HEK293 (cell line): Measurements from ENCODE around the gene GRAMD4.

ENCODE experiments used
- CTCF ChIA-PET: fragments of 350-600 bp; formaldehyde crosslinking; extraction: SDS; loops from one replicate; lab custom pipeline; 2021; ENCODE audit warnings: antibody characterized with exemption; lab: Yijun Ruan, JAX
- POLR2A ChIA-PET: fragments of 300-600 bp; formaldehyde crosslinking; extraction: SDS; loops from one replicate; lab custom pipeline; 2020; ENCODE audit warnings: antibody characterized with exemption, inconsistent platforms; lab: Yijun Ruan, JAX
- H3K27ac ChIP-seq: fragments of 200-500 bp; sonication (Bioruptor generic); 2 replicates; pipeline ENCODE4 v1.5.1; 2014; ENCODE audit warnings: low read depth, low read length, control low read depth, inconsistent platforms; ENCODE audit errors: extremely low read depth
- H3K36me3 ChIP-seq, 2 experiments: fragments of 200-500 bp in 1 of 2; sonication (Bioruptor generic) in 1 of 2; 1 replicate in 1 of 2; 2 replicates in 1 of 2; pipeline ENCODE4 v1.5.1; 2014 to 2017; ENCODE audit warnings: inconsistent platforms in 2 of 2, low read length in 2 of 2; ENCODE audit not compliant: control insufficient read depth in 2 of 2, insufficient read depth in 1 of 2
- H3K4me1 ChIP-seq: fragments of 200-500 bp; sonication (Bioruptor generic); 2 replicates; pipeline ENCODE4 v1.5.1; 2014; ENCODE audit warnings: mild to moderate bottlenecking, low read length, inconsistent platforms; ENCODE audit not compliant: control insufficient read depth, insufficient read depth
- H3K4me3 ChIP-seq: 2 replicates; pipeline ENCODE4 v1.5.1; 2011; ENCODE audit warnings: low read depth, mild to moderate bottlenecking, control low read depth, low read length, moderate library complexity
- H3K9me3 ChIP-seq: fragments of 200-500 bp; sonication (Bioruptor generic); 2 replicates; pipeline ENCODE4 v1.5.1; 2014; ENCODE audit warnings: low read depth, low read length, inconsistent platforms; ENCODE audit not compliant: control insufficient read depth, insufficient read depth
- EGR2 ChIP-seq: fragments of 450-650 bp; formaldehyde crosslinking; IDR thresholded peaks from 2 replicates; pipeline ENCODE4 v1.5.1; 2016; ENCODE audit warnings: low read depth, missing biosample characterization, missing genetic modification characterization
- FEZF1 ChIP-seq: fragments of 450-650 bp; formaldehyde crosslinking; IDR thresholded peaks from 2 replicates; pipeline ENCODE4 v1.5.1; 2016; ENCODE audit warnings: missing biosample characterization, missing genetic modification characterization
- HIC1 ChIP-seq: fragments of 450-650 bp; formaldehyde crosslinking; IDR thresholded peaks from 2 replicates; pipeline ENCODE4 v1.5.1; 2016; ENCODE audit warnings: missing biosample characterization, missing genetic modification characterization
- HOXA7 ChIP-seq: sonication (generic); formaldehyde crosslinking; IDR thresholded peaks from 2 replicates; pipeline ENCODE4 v1.8.1; 2022; ENCODE audit warnings: missing genetic modification reagents, borderline replicate concordance
- KLF7 ChIP-seq: fragments of 450-650 bp; formaldehyde crosslinking; IDR thresholded peaks from 2 replicates; pipeline ENCODE4 v1.5.1; 2016; ENCODE audit warnings: missing biosample characterization, missing genetic modification characterization, borderline replicate concordance
- KLF8 ChIP-seq: fragments of 450-650 bp; formaldehyde crosslinking; IDR thresholded peaks from 2 replicates; pipeline ENCODE4 v1.5.1; 2016; ENCODE audit warnings: missing biosample characterization, missing genetic modification characterization
- KLF9 ChIP-seq: fragments of 450-650 bp; formaldehyde crosslinking; IDR thresholded peaks from 2 replicates; pipeline ENCODE4 v1.5.1; 2016; ENCODE audit warnings: missing biosample characterization, missing genetic modification characterization, low read depth
- PRDM1 ChIP-seq: fragments of 450-650 bp; formaldehyde crosslinking; IDR thresholded peaks from 2 replicates; pipeline ENCODE4; 2016; ENCODE audit warnings: missing biosample characterization, missing genetic modification characterization
- ZBTB20 ChIP-seq: fragments of 450-650 bp; formaldehyde crosslinking; IDR thresholded peaks from 2 replicates; pipeline ENCODE4 v1.5.1; 2016; ENCODE audit warnings: missing biosample characterization, missing genetic modification characterization
- ZBTB8A ChIP-seq: fragments of 450-650 bp; formaldehyde crosslinking; IDR thresholded peaks from 2 replicates; pipeline ENCODE4 v1.5.1; 2016; ENCODE audit warnings: missing biosample characterization, missing genetic modification characterization
- ZNF132 ChIP-seq: fragments of 450-650 bp; formaldehyde crosslinking; IDR thresholded peaks from 2 replicates; pipeline ENCODE4 v1.5.1; 2017; ENCODE audit warnings: missing biosample characterization, missing genetic modification characterization, borderline replicate concordance
- ZNF18 ChIP-seq: fragments of 450-650 bp; formaldehyde crosslinking; IDR thresholded peaks from 2 replicates; pipeline ENCODE4 v1.5.1; 2016; ENCODE audit warnings: missing biosample characterization, missing genetic modification characterization
- ZNF280C ChIP-seq: fragments of 450-650 bp; formaldehyde crosslinking; IDR thresholded peaks from 2 replicates; pipeline ENCODE4 v1.5.1; 2016; ENCODE audit warnings: missing biosample characterization, missing genetic modification characterization
- ZNF292 ChIP-seq: fragments of 450-650 bp; formaldehyde crosslinking; IDR thresholded peaks from 2 replicates; pipeline ENCODE4 v1.5.1; 2016; ENCODE audit warnings: low read depth, missing biosample characterization, missing genetic modification characterization, borderline replicate concordance
- ZNF311 ChIP-seq: fragments of 450-650 bp; formaldehyde crosslinking; IDR thresholded peaks from 2 replicates; pipeline ENCODE4 v1.5.1; 2017; ENCODE audit warnings: missing biosample characterization, missing genetic modification characterization, borderline replicate concordance
- ZNF426 ChIP-seq: fragments of 450-650 bp; formaldehyde crosslinking; IDR thresholded peaks from 2 replicates; pipeline ENCODE4 v1.5.1; 2017; ENCODE audit warnings: missing biosample characterization, missing genetic modification characterization, mild to moderate bottlenecking, inconsistent platforms, moderate library complexity
- ZNF544 ChIP-seq: fragments of 450-650 bp; formaldehyde crosslinking; IDR thresholded peaks from 2 replicates; pipeline ENCODE4 v1.5.0; 2017; ENCODE audit warnings: missing biosample characterization, missing genetic modification characterization
- ZNF621 ChIP-seq: fragments of 450-650 bp; formaldehyde crosslinking; IDR thresholded peaks from 2 replicates; pipeline ENCODE4 v1.5.1; 2017; ENCODE audit warnings: missing biosample characterization, missing genetic modification characterization
- ZNF670 ChIP-seq: fragments of 450-650 bp; formaldehyde crosslinking; IDR thresholded peaks from 2 replicates; pipeline ENCODE4 v1.5.1; 2016; ENCODE audit warnings: missing biosample characterization, missing genetic modification characterization, low read depth
- ZNF792 ChIP-seq: fragments of 450-650 bp; formaldehyde crosslinking; IDR thresholded peaks from 2 replicates; pipeline ENCODE4 v1.5.1; 2016; ENCODE audit warnings: missing biosample characterization, missing genetic modification characterization
- TF ChIP-seq, protein P1 (sequence below): fragments of 450-650 bp; formaldehyde crosslinking; IDR thresholded peaks from 2 replicates; pipeline ENCODE4 v1.5.1; 2016; ENCODE audit warnings: missing biosample characterization, missing genetic modification characterization
- TF ChIP-seq, protein P2 (sequence below): fragments of 450-650 bp; formaldehyde crosslinking; IDR thresholded peaks from 2 replicates; pipeline ENCODE4 v1.5.1; 2016; ENCODE audit warnings: missing biosample characterization, missing genetic modification characterization

GRAMD4 gene

DNA sequence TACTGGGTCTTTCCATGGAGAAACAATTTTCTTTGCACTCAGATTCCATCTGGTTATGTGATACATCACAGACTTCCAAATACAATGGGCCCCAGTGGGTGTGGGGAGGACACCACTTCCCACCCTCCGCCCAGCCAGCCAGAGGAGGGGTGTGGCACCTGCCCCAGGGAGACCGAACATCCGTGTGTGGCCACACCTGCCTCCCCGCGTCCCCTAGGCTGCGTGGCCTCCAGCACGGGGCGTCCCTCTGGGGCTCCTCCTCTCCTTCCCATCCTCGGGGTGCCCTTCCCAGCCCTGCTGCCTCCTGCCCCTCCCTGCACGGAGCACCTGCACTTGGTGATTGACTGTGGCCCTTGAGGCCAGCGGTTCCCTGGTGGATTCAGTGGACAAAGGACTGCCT lies 68.8 kb downstream of the GRAMD4 start (continued):
- TF ChIP-seq ZNF544 (tag by site-specific recombination) = no peak
- TF ChIP-seq ZBTB20 (tag by site-specific recombination) = no peak
- no peak for TF ChIP-seq KLF8 (tag by site-specific recombination)
- TF ChIP-seq ZNF792 (tag by site-specific recombination) = no peak
- TF ChIP-seq KLF7 (tag by site-specific recombination) = no peak
- TF ChIP-seq KLF9 (tag by site-specific recombination) = no peak
- TF ChIP-seq, protein P1, sequence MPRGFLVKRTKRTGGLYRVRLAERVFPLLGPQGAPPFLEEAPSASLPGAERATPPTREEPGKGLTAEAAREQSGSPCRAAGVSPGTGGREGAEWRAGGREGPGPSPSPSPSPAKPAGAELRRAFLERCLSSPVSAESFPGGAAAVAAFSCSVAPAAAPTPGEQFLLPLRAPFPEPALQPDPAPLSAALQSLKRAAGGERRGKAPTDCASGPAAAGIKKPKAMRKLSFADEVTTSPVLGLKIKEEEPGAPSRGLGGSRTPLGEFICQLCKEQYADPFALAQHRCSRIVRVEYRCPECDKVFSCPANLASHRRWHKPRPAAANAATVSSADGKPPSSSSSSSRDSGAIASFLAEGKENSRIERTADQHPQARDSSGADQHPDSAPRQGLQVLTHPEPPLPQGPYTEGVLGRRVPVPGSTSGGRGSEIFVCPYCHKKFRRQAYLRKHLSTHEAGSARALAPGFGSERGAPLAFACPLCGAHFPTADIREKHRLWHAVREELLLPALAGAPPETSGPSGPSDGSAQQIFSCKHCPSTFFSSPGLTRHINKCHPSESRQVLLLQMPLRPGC = no peak

DNA sequence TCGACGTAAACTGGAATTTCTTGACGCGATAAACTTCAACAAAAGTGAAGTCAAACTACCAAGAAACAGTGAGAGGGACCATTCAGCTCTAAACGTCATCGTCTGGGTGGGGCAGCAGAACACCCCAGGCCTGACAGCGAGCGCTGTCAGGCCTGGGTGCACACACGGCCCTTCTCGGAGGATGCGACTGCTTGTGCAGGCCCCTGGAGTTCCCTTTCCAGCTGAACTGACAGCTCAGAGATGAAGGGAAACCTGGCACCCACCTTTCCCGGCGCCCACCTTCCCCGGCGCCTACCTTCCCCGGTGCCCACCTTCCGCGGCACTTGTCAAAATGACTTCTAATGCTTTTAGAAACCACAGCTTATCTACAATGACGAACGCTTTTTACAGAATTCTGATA lies 70.0 kb downstream of the GRAMD4 start:
- ChIA-PET CTCF (interaction anchor here (0.8 kb wide), 1 partner anchor 19 kb away, joined by 3 read pairs; no protein-coding TSS in a partner anchor), POLR2A (no interaction called here)
- no peak overlapping the region for H3K27ac ChIP-seq
- no peaks in the 10 kb centered on the region for H3K4me1 ChIP-seq
- TF ChIP-seq ZNF18 (no peak), HOXA7 (CRISPR knock-in tag) (no peak), ZBTB8A (tag by site-specific recombination) (no peak), KLF9 (tag by site-specific recombination) (no peak), ZNF280C (tag by site-specific recombination) (no peak), EGR2 (tag by site-specific recombination) (no peak), ZNF292 (tag by site-specific recombination) (no peak), ZNF621 (tag by site-specific recombination) (no peak), ZNF670 (no peak)
- TF ChIP-seq, protein P2, sequence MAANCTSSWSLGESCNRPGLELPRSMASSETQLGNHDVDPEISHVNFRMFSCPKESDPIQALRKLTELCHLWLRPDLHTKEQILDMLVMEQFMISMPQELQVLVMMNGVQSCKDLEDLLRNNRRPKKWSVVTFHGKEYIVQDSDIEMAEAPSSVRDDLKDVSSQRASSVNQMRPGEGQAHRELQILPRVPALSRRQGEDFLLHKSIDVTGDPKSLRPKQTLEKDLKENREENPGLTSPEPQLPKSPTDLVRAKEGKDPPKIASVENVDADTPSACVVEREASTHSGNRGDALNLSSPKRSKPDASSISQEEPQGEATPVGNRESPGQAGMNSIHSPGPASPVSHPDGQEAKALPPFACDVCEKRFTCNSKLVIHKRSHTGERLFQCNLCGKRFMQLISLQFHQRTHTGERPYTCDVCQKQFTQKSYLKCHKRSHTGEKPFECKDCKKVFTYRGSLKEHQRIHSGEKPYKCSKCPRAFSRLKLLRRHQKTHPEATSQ (tag by site-specific recombination) = no peak
- TF ChIP-seq, all 188 proteins: peak for 0
- Histone ChIP-seq H3K36me3 (peaks cover 30 to 82% of the 10 kb centered on the region in 2 experiments), H3K4me3 (no peak overlapping the region), H3K9me3 (no peaks in the 10 kb centered on the region)

DNA sequence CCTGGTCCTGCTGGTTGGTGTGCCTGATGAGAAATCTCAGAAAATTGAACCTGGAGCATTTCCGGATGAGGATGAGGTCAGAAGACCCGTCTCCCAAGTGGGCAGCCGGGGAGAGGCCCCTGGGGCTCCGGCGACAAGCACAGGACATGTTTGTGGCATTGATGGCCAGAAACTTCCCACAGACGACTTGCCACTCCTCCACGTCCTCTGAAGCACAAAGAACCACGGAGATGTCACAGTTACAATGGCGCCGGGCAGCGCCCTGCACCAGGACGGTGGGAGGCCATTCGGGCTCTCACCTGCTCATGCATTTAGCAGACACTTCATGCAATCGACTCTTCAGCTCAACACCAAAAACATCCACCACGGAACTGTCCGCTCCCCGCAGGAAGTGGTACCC lies 71.4 kb downstream of the GRAMD4 start:
- POLR2A ChIA-PET = interaction anchor here (0.6 kb wide), 1 partner anchor 38 kb away, joined by 5 read pairs; no protein-coding TSS in a partner anchor
- CTCF ChIA-PET = interaction anchor here (0.6 kb wide), 1 partner anchor 194 kb away, joined by 3 read pairs; no protein-coding TSS in a partner anchor
- H3K4me3 ChIP-seq = no peak overlapping the region
- no peak for TF ChIP-seq FEZF1 (tag by site-specific recombination)
- no peak for TF ChIP-seq ZNF132
- no peak for TF ChIP-seq ZNF311
- TF ChIP-seq ZNF426 (tag by site-specific recombination) = no peak
- TF ChIP-seq HIC1 (tag by site-specific recombination) = no peak
- TF ChIP-seq PRDM1 (tag by site-specific recombination) = no peak
- H3K4me1 ChIP-seq = no peaks in the 10 kb centered on the region
- no peak overlapping the region for H3K27ac ChIP-seq
- no peaks in the 10 kb centered on the region for H3K9me3 ChIP-seq
- peaks cover 30 to 87% of the 10 kb centered on the region in 2 experiments for H3K36me3 ChIP-seq
